Coronary artery (tissue), 2 donors: Measurements from ENCODE around the gene DOC2A.
A peak's percentile ranks its signal among the peaks of the same experiment; 100 is the strongest.
"Not testable (repeated sequence)": the region's sequence is repeated elsewhere in the genome, so short reads cannot be mapped to it uniquely, and the experiment has no call there.

Source experiments
- DNase-seq: peaks from one replicate; pipeline ENCODE4 v3.0.0-alpha.2; 2017; ENCODE audit warnings: low spot score
- H3K27ac ChIP-seq, 2 donors: fragments of 200-600 bp; sonication (generic); one replicate each; pipeline ENCODE4 v1.5.1; 2016 to 2019
- H3K4me3 ChIP-seq: fragments of 200-600 bp; sonication (generic); 2 replicates; pipeline ENCODE4 v1.5.1; 2016; ENCODE audit warnings: mild to moderate bottlenecking, moderate library complexity
- CTCF ChIP-seq: fragments of 200-600 bp; sonication (generic); IDR thresholded peaks from one replicate; pipeline ENCODE4 v1.5.1; 2019; ENCODE audit warnings: antibody characterized with exemption

DOC2A gene

GRCh38 chr16:30051518-30051917, 40.7 kb upstream of the DOC2A start:
- TF ChIP-seq CTCF, result no peak
- DNase-seq, result no peak
- Histone ChIP-seq H3K27ac (no peak overlapping the region), H3K4me3 (no peak overlapping the region)

- Histone ChIP-seq H3K27ac (no peak overlapping the region), H3K4me3 (no peak overlapping the region)
- no peak for TF ChIP-seq CTCF
- no peak for DNase-seq
Measured at GRCh38 chr16:30049871-30050270, 39.0 kb upstream of the DOC2A start.

- TF ChIP-seq CTCF, result no peak
- no peak for DNase-seq
- Histone ChIP-seq H3K4me3 (no peak overlapping the region), H3K27ac (no peak overlapping the region)
Measured at GRCh38 chr16:30046588-30046987, 35.8 kb upstream of the DOC2A start.

GRCh38 chr16:30046178-30046577, 35.4 kb upstream of the DOC2A start:
- no peak for DNase-seq
- H3K27ac ChIP-seq, result no peak overlapping the region
- TF ChIP-seq CTCF, result no peak
- no peak overlapping the region for H3K4me3 ChIP-seq

- no peak overlapping the region for H3K27ac ChIP-seq
- no peak overlapping the region for H3K4me3 ChIP-seq
- TF ChIP-seq CTCF, result peak; percentile 27
- no peak for DNase-seq
Measured at GRCh38 chr16:30041841-30042240, 31.0 kb upstream of the DOC2A start.

- H3K4me3 ChIP-seq, H3K27ac ChIP-seq, DNase-seq: not testable (repeated sequence)
Measured at GRCh38 chr16:30040690-30041089, 29.9 kb upstream of the DOC2A start.

- DNase-seq, result no peak
Measured at GRCh38 chr16:30040221-30040620, 29.4 kb upstream of the DOC2A start.

More at GRCh38 chr16:30040221-30040620, 29.4 kb upstream of the DOC2A start:
- Histone ChIP-seq H3K4me3 (no peak overlapping the region), H3K27ac (no peak overlapping the region)
- no peak for TF ChIP-seq CTCF
